Muscle layer of duodenum (tissue), 2 donors: ENCODE measurements around the gene GAB2.

Experiments used
- H3K27ac ChIP-seq: one replicate; pipeline ENCODE4 v1.7.0; 2013; ENCODE audit warnings: mild to moderate bottlenecking, low read length
- H3K27me3 ChIP-seq: one replicate; pipeline ENCODE4 v1.7.0; 2013; ENCODE audit warnings: low read depth, mild to moderate bottlenecking, control low read depth, low read length
- H3K36me3 ChIP-seq, 2 donors: one replicate each; pipeline ENCODE4 v1.7.0; 2013; ENCODE audit warnings: low read length in 2 of 2, control low read depth in 1 of 2, mild to moderate bottlenecking in 1 of 2; ENCODE audit not compliant: insufficient read depth in 2 of 2, control insufficient read depth in 1 of 2
- H3K4me1 ChIP-seq, 2 donors: one replicate each; pipeline ENCODE4 v1.7.0; 2013; ENCODE audit warnings: low read length in 2 of 2, mild to moderate bottlenecking in 2 of 2, control low read depth in 1 of 2, moderate library complexity in 1 of 2; ENCODE audit not compliant: insufficient read depth in 2 of 2, control insufficient read depth in 1 of 2
- H3K4me3 ChIP-seq, 2 donors: one replicate each; pipeline ENCODE4 v1.7.0; 2013; ENCODE audit warnings: low read length in 2 of 2, low read depth in 1 of 2, mild to moderate bottlenecking in 1 of 2
- H3K9me3 ChIP-seq, 2 donors: one replicate each; pipeline ENCODE4 v1.7.0; 2013; ENCODE audit warnings: low read length in 2 of 2, control low read depth in 1 of 2, mild to moderate bottlenecking in 1 of 2; ENCODE audit not compliant: control insufficient read depth in 1 of 2
- donor health status: healthy.

GAB2 gene

GRCh38 chr11:78216571-78217287 is 200.9 kb downstream of the GAB2 start:
- peaks cover 56 to 72% of the 10 kb centered on the region in 2 donors for H3K36me3 ChIP-seq

GRCh38 chr11:78216021-78216420 is 201.6 kb downstream of the GAB2 start:
- H3K9me3 ChIP-seq, result no peaks in the 10 kb centered on the region
- H3K36me3 ChIP-seq, result peaks cover 50 to 65% of the 10 kb centered on the region in 2 donors
- no peaks in the 10 kb centered on the region for H3K4me1 ChIP-seq

More at GRCh38 chr11:78216571-78217287, 200.9 kb downstream of the GAB2 start:
- no peak overlapping the region for H3K4me3 ChIP-seq
- H3K27ac ChIP-seq, result no peak overlapping the region
- H3K27me3 ChIP-seq, result no peaks in the 10 kb centered on the region
- no peaks in the 10 kb centered on the region for H3K4me1 ChIP-seq
- no peaks in the 10 kb centered on the region for H3K9me3 ChIP-seq

DNA sequence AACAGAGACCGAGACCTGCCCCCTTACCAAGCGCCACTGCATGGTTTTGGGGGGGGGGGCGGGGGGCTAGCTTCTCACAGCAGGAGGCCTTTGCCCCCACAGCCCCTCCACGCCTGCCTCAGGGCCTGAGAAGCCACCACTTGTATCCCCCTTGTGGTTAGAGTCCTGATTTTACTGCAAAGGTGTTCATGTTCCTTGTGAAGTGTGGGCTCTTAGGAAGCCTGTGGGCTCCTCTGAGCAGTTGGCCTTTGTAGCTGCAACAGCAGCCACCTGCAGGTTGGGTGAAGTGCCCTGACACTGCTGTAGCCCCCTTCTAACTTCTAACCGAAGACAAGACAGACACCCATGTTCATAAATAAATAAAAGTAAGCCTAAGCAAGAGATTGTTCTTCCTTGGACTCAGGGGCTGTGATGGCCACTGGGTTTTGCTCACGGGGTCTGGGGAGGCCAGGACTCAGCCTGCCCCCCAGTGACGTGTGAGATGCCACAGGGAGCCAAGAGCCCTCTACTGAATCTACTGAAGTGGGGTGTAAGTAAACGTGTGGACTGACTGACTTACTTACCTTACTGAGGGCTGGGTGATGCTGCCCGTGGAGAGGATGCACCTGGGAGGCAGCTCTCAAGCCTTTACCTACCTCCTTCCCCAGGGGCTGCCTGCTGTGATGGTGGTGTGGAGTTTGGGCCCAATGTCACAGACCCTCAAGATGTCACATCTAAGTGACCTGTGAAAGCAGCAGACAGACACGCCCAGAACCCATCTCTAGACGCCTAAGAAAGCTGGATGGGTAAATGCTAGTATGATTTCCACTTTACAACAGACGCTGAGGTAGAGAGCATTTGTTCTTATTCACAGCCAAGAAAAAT is 203.1 kb downstream of the GAB2 start:
- H3K4me3 ChIP-seq, result no peak overlapping the region
- H3K27ac ChIP-seq, result no peak overlapping the region
- no peaks in the 10 kb centered on the region for H3K9me3 ChIP-seq
- H3K27me3 ChIP-seq, result no peaks in the 10 kb centered on the region
- H3K4me1 ChIP-seq, result no peaks in the 10 kb centered on the region
- H3K36me3 ChIP-seq, result peaks cover 44 to 63% of the 10 kb centered on the region in 2 donors

More at GRCh38 chr11:78216021-78216420, 201.6 kb downstream of the GAB2 start:
- Histone ChIP-seq H3K4me3 (no peak overlapping the region), H3K27ac (no peak overlapping the region), H3K27me3 (no peaks in the 10 kb centered on the region)

DNA sequence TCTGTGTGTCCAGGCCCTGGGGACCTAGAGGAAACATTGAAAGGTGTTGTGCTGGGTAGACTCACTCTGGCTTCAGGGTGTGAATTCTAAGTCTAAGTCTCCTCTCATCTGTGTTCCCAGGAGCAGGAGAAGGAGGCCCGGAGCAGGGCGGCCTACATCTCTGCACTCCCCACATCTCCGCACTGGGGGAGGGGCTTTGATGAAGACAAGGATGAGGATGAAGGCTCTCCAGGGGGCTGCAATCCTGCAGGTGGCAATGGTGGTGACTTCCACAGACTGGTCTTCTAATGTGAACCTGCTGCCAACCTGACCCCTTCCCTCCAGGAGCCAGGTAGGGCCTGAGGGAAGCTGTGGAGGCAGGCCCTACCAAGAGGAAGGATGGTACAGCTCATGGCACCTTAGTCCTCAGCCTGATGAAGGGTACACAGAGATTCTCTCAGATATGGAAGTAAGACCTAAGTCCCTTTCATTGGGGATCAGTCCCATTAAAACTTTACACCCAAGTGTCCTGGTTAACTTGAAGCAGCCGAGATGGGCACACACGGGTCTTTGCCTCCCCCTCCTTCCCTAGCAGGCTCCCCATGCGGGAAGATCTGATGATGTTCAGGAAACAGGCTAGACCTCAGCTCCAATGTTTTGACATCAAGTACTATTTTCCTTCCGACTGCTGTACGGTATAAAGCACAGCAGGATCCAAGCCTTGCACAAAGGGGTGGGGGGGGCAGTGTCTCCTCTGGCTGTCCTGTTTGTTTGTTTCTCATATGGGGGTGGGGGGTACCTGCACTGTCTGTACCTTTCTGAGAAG is 203.9 kb downstream of the GAB2 start:
- no peaks in the 10 kb centered on the region for H3K4me1 ChIP-seq
- no peaks in the 10 kb centered on the region for H3K9me3 ChIP-seq
- no peak overlapping the region for H3K27ac ChIP-seq
- H3K4me3 ChIP-seq, result no peak overlapping the region
- H3K36me3 ChIP-seq, result peaks cover 37 to 63% of the 10 kb centered on the region in 2 donors
- H3K27me3 ChIP-seq, result no peaks in the 10 kb centered on the region

DNA sequence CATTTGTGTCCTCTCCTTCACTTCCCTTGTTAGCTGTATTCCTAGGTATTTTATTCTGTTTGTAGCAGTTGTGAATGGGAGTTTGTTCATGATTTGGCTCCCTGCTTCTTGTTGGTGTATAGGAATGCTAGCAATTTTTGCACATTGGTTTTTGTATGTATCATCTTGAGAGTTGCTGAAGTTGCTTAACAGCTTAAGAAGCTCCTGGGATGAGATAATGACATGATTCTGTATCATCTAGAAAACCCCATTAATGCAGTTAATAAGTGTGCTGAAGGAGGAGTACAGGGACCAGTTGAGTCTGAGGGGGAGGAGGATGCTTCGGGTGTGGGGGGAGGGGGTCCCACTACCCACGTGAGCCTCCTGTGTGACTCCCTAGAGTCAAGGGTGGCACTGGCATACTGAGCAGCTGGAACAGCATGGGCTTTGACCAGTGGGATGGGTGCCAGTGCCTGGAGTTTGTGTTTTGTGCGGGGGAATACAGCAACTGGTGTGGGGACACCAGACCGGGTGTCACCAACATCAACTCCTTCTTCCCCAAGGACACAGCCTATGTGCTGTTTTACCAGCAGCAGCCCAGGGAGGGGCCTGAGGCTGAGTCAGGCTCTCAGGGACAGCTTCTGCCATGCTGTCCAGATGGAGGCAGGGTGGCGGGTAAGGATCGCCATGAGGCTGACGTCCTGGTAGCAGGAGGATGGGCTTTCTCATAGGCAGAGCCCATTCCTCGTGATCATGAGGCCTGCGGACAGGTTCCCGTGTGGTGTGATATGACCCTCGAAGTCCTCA is 204.8 kb downstream of the GAB2 start:
- Histone ChIP-seq H3K4me3 (no peak overlapping the region), H3K27ac (no peak overlapping the region), H3K4me1 (no peaks in the 10 kb centered on the region), H3K9me3 (no peaks in the 10 kb centered on the region), H3K36me3 (peaks cover 32 to 53% of the 10 kb centered on the region in 2 donors), H3K27me3 (no peaks in the 10 kb centered on the region)

- Histone ChIP-seq H3K27me3 (no peaks in the 10 kb centered on the region), H3K27ac (no peak overlapping the region), H3K4me1 (no peaks in the 10 kb centered on the region), H3K4me3 (no peak overlapping the region), H3K36me3 (peaks cover 28 to 42% of the 10 kb centered on the region in 2 donors), H3K9me3 (no peaks in the 10 kb centered on the region)
Measured at GRCh38 chr11:78211565-78211964, 206.1 kb downstream of the GAB2 start.

DNA sequence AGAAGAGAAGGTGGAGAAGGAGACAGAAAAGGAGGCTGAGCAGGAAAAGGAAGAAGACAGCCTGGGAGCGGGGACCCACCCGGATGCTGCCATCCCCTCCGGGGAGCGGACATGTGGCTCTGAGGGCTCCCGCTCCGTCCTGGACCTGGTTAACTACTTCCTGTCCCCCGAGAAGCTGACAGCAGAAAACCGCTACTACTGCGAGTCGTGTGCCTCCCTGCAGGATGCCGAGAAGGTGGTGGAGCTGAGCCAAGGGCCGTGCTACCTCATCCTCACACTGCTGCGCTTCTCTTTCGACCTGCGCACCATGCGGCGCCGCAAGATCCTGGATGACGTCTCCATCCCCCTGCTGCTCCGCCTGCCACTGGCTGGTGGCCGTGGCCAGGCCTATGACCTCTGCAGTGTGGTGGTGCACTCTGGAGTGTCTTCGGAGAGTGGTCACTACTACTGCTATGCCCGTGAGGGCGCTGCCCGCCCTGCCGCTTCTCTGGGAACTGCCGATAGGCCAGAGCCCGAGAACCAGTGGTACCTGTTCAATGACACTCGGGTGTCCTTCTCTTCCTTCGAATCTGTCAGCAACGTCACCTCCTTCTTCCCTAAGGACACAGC is 207.5 kb downstream of the GAB2 start:
- Histone ChIP-seq H3K4me3 (no peak overlapping the region), H3K36me3 (peaks cover 21 to 34% of the 10 kb centered on the region in 2 donors), H3K27ac (no peak overlapping the region), H3K9me3 (no peaks in the 10 kb centered on the region), H3K27me3 (no peaks in the 10 kb centered on the region), H3K4me1 (no peaks in the 10 kb centered on the region)

- no peaks in the 10 kb centered on the region for H3K9me3 ChIP-seq
- peaks cover 16 to 33% of the 10 kb centered on the region in 2 donors for H3K36me3 ChIP-seq
- no peak overlapping the region for H3K4me3 ChIP-seq
- H3K27ac ChIP-seq, result no peak overlapping the region
- no peaks in the 10 kb centered on the region for H3K4me1 ChIP-seq
- H3K27me3 ChIP-seq, result no peaks in the 10 kb centered on the region
Measured at GRCh38 chr11:78209478-78209877, 208.1 kb downstream of the GAB2 start.

GRCh38 chr11:78208257-78209165 is 209.1 kb downstream of the GAB2 start:
- no peaks in the 10 kb centered on the region for H3K27me3 ChIP-seq
- H3K36me3 ChIP-seq, result peaks cover 16 to 32% of the 10 kb centered on the region in 2 donors
- no peak overlapping the region for H3K27ac ChIP-seq
- H3K9me3 ChIP-seq, result no peaks in the 10 kb centered on the region
- H3K4me3 ChIP-seq, result no peak overlapping the region
- H3K4me1 ChIP-seq, result no peaks in the 10 kb centered on the region
